Measurements from ENCODE around the gene RNF149.
A peak's percentile ranks its signal among the peaks of the same experiment; 100 is the strongest.

RNF149 gene

DNA sequence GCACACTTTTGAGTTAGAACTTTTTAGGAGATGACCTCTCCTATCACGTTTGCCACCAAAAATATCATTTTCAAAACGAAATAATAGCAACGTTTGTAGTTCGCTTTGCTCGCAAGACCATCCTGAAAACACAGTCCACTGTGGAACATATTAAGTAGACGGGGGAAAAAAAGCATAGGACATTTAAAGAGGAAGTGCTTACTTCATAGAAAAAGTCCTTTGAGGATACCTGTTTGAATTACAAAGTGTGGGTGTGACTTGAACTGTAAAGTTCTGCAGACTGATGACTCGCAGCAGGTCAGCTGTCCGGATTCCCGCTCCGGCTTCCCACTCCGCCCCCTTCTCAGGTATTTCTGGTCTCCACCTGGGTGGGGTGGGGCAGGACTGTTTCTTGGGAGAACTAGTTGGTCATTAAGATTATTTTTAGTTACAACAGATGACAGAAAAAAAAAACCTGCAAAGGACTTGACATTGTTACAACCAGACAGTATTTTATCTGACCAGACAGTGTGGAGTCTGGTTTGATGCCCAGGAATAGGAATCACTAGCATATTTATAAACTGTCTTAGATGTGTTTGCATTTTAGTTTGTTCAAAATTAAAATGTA, 42.5 kb downstream of the RNF149 start:
- H3K27ac ChIP-seq = peak overlapping the region; percentile 93
- no peak for TF ChIP-seq CTCF (conservative IDR thresholded peaks at IDR 0.05)

DNA sequence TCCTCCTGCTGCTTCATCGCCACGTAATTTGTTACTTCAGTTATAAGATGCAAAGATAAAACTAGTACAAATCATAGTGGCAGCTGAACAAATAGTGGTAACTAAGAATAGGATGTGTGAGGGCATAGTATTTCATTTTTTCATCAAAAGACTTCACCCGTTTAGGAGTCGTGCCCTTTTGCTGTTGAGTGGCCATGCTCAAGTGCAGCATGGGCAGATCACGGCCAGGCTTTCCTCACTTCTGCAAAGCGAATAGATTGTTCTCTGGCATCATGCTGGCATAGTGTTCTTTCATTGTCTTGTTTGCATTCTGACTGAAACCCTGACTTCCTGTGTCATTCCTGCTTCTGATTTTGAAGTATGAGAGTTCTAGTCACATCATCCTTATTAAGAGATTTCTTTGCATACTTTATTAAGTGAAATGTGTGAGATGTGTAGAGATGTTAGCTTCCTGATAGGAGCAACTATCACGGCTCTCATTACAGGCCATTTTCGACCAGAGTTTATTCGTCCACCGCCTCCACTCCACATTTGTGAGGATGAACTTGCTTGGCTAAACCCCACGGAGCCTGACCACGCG, 44.1 kb downstream of the RNF149 start:
- no peak for TF ChIP-seq CTCF (conservative IDR thresholded peaks at IDR 0.05)
- peak overlapping the region; percentile 93; the same call in 1 of the 2 replicates for H3K27ac ChIP-seq

DNA sequence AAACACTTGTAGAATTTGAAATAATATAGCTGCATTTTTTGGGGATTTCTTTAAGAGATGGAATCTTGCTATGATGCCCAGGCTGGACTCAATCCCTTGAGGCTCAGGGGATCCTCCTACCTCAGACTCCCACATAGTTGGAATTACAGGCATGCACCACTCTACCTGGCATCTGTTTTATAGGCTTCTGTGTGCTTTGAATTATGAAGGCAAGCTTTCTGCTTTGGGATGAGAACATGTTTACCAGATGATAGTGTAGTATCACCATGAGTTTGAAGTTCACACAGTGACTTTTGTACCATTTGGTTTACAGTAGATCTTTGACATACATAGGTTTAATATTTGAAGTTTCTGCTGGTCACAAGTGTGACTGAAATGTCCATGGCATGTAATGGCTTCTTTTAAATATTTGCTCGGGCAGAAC, 45.1 kb downstream of the RNF149 start:
- H3K27ac ChIP-seq = no peak overlapping the region

GRCh38 chr2:101262142-101262541, 46.4 kb downstream of the RNF149 start:
- no peak for TF ChIP-seq CTCF (conservative IDR thresholded peaks at IDR 0.05)
- no peak overlapping the region for H3K27ac ChIP-seq

More for the DNA sequence above, 45.1 kb downstream of the RNF149 start:
- TF ChIP-seq CTCF (conservative IDR thresholded peaks at IDR 0.05) = no peak

DNA sequence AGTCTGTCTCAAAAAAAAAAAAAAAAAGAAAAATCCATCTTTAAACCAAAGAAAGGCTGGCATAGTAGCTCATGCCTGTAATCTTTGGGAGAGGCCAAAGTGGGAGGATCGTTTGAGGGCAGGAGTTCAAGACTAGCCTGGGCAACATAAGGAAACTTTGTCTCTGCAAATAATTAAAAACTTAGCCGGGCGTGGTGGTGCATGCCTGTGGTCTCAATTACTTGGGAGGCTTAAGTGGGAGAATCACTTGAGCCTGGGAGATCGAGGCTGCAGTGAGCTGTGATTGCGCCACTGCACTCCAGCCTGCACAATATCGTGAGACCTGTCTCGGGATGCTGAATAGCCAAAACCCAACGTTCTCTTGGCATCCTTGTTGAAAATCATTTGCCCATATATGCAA, 49.7 kb downstream of the RNF149 start:
- TF ChIP-seq CTCF (conservative IDR thresholded peaks at IDR 0.05) = no peak
- H3K27ac ChIP-seq = no peak overlapping the region

DNA sequence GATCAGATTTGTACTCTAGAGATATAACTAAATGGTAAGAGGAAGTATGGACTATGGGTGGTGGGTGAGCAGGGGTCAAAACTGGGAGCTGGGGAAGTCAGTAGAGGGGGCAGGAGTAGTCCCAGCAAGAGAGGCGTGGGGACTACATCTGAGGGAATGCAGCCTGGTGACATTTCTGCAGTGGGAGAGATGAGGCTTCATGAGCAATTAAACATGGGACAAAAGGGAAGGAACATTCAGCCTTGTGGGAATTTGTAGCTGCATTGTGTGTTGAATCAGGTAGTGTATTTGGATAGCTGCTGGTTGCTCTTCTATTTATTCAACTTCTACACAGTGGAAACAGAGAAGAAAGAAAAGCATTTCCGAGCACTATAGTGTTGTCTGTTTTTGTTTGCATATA, 52.2 kb downstream of the RNF149 start:
- H3K27ac ChIP-seq = no peak overlapping the region; the same call in 1 of the 2 replicates
- TF ChIP-seq CTCF (conservative IDR thresholded peaks at IDR 0.05) = no peak

- no peak for TF ChIP-seq CTCF (conservative IDR thresholded peaks at IDR 0.05)
- H3K27ac ChIP-seq = no peak overlapping the region; the same call in 1 of the 2 replicates
These were observed 53.0 kb downstream of the RNF149 start for GRCh38 chr2:101255501-101255900.
